Measurements from ENCODE around the gene DOCK9.
"Not testable (repeated sequence)": the region's sequence is repeated elsewhere in the genome, so short reads cannot be mapped to it uniquely, and the experiment has no call there.

The DOCK9 gene

DNA sequence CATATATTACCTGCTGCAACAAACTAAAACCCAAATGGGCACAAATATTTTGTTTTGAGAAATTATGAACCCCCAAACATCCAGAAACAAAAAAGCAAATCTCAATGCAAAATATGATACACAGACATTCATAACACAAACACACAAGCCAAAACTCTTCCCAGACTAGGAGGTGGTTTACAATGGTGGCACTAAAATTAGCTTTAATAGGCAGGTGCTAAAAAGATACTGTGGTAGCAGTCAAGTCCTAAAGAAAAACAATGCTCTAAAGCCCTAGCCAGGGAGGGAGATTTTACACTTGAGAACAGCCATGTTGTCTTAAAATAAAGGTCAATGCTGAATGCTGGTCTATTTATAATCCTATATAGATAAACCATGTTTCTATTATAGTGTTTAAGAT, 65.0 kb downstream of the DOCK9 start:
- no peak for DNase-seq

DNA sequence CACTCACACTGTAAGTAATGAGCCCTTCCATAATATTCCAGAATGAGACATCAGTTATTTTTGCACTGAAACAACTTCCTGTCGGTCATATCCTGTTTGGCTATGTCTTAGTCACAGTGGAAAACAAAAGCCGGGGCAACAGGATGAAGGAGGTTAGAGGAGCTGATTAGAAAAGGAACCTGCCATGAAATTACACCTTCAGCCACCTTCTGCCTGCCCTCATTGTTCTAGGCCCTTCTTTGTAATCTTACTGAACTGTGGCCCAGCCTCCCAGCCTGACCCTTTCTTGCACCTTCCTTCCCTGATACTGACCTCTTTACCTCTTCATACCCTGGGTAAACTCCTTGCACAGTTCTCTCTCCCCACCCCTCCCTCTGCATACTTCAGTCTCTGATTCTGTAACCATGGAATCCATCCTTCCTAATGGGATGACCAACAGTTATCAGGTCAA, 67.3 kb downstream of the DOCK9 start:
- DNase-seq = peak in 1 of 2 experiments; percentile 14

DNA sequence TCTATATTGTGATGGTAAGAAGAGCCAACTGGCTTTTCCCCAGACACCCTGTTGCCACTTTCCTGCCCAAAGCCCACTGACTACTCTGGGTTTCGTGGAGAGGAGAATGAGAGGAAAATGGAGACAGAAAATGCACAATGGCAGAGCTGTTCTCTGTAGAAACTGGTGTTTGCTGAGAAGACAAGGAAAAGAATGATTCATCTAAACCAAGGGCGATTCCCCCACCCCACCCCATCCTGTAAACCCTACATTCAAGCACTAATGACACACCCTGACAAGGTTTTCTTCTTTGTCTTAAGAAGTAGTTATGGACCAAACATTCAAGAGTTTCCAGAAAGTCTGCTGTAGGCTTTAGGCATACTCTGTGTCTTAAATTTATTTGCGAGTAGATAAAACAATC, 68.8 kb downstream of the DOCK9 start:
- DNase-seq = no peak

DNA sequence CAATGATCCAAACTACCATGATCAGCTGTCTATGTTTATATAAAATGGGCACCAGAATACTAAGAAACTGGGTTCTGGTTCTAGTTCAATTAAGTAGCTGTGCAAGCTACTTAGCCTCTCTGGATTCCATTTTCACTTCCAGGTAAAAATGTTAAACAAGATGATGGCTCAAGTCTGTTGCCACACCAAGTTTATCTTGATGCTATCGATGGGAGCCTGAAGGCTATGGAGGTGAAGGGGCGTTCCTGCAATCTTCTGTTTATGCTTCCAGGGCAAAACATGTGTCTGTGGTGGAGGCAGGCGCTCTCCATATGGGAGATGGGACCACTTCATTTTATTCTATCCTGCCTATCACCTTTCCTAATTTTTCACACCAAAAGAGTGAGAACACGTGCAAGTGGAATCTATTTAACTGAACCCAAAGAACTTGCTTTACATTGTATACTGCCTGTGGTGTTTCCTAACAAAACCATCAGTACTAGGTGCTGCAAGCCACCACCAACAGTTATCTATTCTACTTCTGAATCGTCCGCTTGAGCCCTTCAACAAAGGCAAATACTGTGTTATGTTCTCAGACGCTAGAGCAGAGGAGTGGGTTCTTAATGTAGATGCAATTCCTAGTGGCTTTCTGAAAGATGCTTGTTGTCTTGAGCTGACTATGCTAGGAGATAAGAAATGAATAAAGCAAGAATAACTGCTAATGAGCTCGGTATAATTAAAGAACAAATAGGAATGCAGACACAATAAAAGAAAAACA, 70.9 kb downstream of the DOCK9 start:
- no peak for DNase-seq

DNA sequence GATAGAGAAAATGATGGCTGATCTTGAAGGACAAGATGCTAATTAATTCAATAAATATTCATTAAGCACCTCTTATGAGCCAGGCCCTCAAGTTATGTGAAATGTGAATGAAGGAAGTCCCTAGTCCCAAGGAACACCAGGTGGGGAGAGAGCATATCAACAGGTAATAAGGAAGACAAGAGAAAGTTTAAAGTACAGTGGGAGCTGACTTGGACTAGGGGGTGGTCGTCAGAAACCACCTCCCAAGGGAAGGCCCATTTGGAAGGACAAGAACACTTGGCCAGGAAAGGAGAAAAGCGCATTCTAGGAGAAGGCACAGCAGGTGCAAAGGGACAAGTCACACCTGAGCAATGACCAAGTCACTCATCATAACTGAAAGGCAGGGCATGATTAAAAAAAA, 72.7 kb downstream of the DOCK9 start:
- DNase-seq = no peak

DNA sequence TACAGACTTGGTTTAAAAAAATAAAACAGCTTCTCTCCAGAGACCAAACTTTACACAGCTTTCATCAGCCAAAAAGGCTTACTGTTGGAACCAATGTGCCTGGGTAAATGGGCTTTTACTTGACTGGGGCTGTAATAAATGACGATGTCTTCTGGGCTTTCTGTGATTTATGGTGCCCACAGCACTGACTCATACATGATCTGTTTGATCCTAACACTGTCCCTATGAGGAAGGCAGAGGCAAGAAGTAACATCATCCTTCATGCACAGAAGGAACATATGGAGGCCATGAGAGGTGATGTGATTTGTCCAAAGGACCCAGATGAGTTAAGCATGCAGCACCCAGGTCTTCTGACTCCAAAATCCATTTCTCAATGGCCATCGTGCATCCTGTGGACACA, 77.4 kb downstream of the DOCK9 start:
- no peak for DNase-seq

DNA sequence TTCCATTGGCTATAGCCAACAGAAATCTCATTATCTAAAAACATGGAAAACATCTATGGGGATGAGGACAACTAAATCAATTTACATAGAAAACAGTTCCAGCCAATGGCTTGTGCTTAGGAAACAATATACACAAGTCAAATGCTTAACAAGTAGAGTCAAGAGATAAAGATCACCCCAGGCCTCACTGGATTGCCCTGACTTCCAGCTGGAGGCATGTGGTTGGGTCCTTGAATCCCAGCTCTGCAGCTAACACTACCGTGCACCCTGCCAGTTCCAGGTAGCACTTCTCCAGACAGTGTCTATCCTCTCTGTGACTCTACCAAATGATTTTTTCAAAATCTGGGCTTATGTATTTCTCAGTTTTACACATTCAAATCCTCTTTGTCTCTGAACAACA, 80.2 kb downstream of the DOCK9 start:
- DNase-seq = no peak

DNA sequence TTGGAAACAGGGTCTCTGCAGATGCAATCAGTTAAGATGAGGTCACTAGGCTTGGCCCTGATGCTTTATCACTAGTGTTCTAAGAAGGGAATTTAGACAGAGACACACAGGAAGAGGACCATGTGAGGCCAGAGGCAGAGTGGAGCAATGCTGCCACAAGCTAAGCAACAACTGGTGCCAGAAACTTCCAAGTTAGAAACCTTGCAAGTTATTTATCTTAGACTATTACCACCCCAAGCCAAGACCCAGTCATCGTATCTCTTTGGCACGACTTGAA, 81.1 kb downstream of the DOCK9 start:
- no peak for DNase-seq

DNA sequence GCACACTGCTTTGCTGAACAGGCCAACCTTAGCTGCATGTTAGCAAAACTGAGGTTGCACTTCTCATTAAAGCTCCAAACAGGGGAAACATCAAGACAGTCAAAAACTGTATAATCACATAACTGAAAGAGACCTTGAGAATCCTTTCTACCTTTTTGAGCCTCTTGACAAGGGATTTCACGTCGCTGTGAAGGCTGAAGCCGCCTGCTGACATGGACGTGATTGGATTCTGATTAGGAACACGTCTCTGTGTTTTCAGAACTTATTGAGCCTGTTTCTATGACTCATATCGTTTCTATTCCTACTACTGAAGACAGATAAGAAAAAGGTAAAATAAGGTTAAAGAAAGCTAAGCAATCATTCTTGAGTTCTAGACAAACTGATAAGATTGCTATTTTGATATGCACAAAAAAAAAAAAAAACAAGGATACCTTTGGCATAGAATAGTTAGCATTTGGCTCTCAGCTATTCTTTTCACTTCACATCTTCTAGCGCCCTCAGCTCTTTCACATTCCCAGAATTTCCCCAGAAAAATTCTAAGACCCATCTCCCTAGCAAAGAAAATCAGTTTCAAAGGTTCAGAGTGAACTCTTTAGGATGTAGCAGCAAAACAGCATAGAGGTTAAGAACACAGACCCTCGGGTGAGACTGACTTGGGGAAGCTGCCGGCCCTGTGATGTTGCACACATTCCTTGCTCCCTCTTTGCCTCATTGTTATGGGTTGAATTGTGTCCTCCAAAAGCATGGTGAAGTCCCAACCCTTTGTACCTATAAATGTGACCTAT, 81.6 kb downstream of the DOCK9 start:
- no peak for DNase-seq

DNA sequence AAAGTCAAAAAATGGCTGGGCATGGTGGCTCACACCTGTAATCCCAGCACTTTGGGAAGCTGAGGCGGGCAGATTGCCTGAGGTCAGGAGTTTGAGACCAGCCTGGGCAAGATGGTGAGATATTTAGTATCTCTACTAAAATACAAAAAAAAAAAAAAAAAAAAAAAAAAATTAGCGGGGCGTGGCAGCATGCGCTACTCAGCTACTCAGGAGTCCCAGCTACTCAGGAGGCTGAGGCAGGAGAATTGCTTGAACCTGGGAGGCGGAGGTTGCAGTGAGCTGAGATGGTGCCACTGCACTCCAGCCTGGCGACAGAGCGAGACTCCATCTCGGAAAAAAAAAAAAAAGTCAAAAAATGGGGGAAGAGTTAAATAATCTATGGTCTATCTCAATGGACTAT, 83.0 kb downstream of the DOCK9 start:
- not testable (repeated sequence) for DNase-seq

DNA sequence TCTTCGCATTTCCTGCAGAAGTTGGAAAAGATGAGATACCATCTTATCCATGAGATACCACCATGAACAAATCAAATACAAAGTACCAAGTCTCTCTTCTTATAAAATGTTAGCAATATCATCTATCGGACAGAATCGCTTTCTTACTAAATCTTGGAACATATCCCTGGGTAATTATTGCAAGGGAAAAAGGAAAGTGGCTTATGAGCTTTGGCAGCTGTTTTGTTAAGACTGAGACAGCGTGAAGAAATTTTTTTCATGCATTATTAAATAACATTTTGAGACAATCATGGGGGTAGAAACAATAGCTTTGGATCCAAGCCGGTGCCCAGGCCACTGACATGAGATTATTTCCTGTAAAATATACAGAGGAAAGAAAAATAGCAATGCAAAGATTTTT, 84.5 kb downstream of the DOCK9 start:
- DNase-seq = no peak

DNA sequence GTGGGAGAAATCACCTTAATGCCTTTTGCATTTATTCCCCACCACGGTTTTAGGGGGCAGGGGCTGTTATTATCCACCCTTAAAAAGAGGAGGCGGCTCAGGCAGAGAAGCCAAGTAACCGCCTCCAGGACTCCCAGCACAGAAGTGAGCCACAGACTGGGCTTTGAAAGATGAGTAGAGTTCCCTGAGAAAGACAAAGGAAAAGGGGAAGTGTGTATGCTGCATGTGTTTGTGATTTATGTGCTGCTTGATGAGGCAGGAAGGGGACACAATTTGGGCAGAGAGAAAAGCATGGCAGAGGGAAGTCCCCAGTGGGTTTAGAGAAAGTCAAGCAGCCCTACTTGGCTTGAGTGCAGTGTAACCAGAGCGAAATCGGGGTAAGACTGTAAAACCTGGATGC, 85.0 kb downstream of the DOCK9 start:
- peak; percentile 85 to 86 for DNase-seq

DNA sequence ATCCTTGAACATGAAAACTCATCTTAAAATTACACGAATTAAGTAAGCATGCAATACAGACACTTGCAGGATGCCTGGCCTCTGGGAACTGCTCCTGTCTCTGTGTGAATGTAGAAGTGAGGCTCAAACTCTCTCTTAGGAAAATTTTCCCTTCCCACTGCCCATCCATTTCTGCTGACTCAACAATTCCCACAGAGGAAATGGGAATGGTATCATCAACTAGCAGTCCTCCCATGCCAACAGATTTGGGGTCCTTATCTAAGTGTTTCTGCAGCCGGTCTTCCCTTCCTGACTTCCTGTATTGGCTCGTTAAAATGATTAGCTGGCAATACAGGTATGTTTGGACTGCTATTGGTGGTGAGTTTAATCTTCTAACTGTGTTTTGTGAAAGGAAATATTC, 85.8 kb downstream of the DOCK9 start:
- no peak for DNase-seq

DNA sequence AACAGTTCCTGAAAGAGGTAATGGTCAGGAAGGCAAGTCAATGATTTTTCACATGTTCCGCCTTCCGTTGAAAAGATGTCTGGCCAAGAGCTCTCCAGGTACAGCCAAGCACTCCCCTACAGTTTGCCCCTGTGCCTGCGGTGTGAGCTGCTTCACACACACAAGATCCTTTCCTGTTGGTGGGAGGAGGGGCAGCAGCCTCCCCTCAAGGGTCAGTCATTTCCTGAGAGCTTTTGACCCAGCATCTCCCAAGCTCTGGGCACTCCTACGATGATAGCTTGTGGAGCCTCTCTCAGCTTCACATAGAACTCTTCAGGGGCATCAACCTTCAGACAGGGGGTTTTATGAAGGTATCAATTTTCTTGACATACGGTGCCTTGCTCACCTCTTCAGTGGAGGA, 86.9 kb downstream of the DOCK9 start:
- DNase-seq = no peak

DNA sequence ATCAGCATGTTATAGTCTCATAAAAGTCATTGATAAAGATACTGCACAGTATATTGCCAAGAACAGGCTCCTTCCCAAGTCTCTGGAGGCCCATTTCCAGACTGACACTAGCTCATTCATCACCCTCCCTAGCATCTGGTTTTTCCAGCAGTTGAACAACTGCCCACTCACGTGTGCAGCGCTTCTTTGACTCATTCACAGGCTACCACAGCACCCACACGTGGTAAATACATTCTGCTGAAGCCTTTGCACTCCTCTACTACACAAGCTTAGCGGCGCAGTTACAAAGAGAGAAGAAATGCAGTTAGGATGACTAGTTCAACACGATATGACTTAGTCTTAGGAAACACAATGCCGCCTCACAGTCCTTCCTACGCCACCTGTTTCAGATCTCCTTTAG, 87.7 kb downstream of the DOCK9 start:
- DNase-seq = no peak

DNA sequence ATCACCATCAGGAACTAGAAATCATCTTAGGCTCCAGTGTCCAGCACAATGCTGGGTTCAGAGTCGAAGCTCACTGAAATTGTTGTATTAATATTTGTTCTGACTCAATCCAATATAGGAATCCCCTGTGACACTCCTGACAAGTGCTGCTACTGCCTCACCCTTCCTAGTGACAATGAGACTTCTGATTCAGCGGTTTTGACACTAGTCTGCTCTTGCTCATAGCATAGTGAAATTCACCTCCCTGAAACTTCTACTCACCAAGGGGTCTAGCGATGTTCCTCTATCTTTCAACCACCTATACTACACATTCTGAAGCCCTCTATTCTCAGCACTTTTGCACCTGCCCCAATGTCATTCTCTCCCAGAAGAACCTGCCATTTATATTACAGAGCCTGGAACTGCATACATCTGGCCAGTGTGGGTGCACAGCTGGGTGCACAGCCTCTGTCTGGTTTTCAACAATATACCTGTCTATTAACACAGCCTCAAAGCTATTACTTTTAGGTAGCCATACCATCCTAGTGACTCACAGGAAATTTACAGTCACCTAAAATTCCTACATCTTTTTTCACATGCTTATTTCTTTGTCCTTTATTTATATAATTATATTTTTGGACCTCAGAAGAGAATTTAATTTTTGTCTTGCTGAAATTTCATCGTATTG, 88.3 kb downstream of the DOCK9 start:
- DNase-seq = no peak

DNA sequence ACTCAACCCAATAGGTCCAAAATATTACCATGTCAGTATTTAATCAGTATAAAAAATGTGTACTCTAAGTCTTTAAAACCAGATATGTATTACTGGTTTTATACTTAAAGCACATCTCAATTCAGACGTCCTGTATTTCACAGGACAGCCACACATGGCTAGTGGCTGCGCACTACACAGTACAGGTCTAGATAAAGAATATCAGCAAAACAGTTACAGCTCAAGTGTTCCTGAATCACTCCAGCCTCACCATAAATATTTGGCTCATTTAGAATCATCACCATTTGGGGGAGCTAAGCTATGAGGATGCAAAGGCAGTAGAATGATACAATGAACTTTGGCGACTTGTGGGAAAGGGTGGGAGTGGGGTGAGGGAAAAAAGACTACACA, 89.0 kb downstream of the DOCK9 start:
- DNase-seq = no peak

DNA sequence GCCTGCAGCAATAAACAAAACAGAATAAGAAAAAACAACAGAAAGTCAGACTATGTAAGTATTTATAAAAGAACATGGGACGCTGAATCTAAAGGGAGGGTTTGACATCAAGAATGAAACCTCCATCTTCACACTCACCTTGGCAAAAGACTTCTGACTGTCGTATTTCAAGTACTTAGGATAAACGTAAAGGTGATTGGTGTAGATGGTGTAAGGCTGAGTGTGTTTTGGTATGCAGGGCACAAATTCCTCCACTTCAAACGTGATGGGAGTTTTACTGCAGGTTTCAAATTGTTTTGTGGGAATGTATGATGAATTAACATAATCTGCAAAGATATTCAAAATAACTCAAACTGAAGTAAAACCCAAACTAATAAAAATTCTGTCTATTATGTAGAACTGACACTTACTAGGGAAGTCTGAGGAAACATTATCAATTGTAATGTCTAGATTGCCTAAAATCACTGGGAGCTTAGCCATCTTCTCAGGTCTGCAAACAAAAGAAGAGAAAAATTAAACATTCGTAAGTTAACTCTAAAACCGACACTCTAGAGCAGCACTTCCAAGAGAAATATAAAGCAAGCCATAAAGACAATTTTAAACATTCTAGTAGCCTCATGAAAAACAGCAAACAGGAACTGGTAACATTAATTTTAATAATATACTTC, 89.5 kb downstream of the DOCK9 start:
- no peak for DNase-seq

DNA sequence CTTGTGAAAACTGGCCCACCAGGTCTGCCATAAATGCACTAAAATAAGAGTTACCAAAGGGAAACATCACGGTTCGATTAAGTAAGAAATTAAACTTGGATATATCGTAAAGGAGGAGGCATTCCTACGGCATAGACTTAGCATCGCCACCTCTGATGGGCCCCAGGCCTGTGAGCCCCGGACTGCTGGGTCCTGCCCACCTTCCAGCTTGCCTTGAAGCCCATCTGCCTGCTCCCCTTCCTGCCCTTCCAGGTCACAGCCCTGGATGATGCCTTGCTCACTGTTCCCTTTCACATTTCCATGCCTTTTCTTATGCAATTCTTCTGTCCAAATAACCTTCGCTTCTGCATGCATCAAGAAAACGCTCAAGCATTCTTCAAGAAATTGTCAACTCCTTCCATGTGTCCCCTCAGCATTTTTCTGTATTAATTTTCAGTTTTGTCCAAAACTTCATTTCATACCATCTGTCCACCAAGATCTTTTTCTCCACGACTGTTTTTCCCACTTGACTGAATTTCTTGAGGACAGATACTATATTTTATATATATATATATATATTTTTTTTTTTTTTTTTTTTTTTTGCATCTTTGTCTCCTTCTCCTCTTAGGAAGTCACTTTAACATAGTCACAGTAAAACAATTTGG, 91.2 kb downstream of the DOCK9 start:
- no peak for DNase-seq

DNA sequence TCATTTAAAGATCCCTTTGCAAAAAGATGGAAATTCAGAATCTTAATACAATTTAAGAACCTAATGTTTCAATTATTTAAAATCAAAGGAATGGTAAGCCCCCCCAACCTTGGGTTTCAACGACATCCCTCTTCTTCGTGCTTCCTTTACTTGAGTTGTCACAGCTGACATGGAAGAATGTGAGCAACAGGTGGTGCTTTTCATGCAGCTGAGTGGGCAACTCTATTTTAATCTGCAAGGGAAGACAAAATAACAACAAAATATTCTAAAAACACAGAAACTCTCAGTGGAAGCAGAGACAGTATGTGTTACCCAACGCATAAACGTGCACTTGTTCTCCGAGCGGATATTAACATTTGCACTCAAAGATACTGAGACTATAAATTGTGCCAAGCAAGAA, 92.3 kb downstream of the DOCK9 start:
- DNase-seq = no peak

DNA sequence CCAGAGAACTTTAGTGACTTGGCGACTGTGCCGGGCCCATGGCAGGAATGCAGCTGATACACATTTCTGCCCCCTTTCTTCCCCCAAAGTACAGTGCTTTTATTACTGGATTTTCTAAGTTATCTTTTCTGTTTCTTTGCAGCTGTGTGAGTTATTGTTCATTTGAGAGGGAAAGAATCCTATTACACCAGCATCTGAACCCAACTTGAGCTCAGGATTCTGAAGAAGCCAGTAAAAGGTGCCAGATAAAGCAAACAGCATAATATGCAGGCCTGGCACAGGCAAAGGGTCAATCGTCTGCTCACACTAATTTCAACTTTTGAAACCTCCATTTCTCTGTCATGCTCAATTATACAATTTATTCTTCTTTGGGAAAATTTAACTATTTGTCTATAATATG, 93.9 kb downstream of the DOCK9 start:
- DNase-seq = no peak

DNA sequence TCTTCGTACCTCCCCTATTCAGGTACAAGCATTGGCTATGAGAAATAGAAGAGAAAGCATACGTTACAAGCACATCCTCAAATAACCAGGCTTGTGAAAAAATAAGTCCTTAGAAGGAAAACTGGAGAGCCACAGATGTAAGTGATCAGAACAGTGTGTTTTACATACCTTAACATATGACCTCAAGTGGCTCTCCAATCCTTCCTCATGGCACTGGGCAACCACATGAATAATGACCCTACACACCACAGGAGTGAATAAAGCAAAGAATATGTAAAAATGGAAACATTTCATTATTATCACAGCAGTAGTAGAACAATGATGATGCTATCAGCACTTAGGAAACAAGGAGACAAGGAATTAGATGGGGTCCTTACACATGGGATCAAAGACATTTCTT, 96.5 kb downstream of the DOCK9 start:
- DNase-seq = no peak

DNA sequence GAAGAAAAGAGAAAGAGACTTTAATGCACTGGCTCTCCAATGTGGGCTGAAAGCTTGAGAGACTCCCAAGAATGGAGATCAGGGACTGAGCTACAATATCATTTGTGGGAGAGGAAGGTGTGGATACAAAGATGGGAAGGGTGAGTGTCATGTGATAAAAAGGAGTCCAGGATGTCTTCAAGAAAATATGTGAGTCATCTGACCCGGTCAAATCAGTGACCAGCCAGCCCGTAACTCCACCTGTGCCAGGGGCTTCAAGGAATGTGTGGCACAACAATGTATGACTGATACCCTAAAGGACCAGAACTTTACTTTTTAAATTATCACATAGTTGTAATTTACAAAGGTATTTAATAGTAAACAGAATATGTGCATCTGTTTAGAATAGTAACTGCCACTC, 97.2 kb downstream of the DOCK9 start:
- no peak for DNase-seq

All from Kasumi-1 (cell line).